Activated naive CD8-positive, alpha-beta T cell (primary cell): ENCODE data around the gene PNPLA2.
A peak's percentile ranks its signal among the peaks of the same experiment; 100 is the strongest.

ENCODE experiments used
- H3K27ac Mint-ChIP-seq: one replicate; pipeline ENCODE4 v1.8.0; 2021; ENCODE audit warnings: mixed read lengths
- H3K27me3 Mint-ChIP-seq: one replicate; pipeline ENCODE4 v1.8.0; 2021; ENCODE audit warnings: mixed read lengths
- H3K36me3 Mint-ChIP-seq: one replicate; pipeline ENCODE4 v1.8.0; 2021; ENCODE audit warnings: mixed read lengths
- H3K4me1 Mint-ChIP-seq: one replicate; pipeline ENCODE4 v1.8.0; 2021; ENCODE audit warnings: low read depth, mixed read lengths
- H3K4me3 Mint-ChIP-seq: one replicate; pipeline ENCODE4 v1.8.0; 2021; ENCODE audit warnings: mild to moderate bottlenecking, mixed read lengths
- H3K9me3 Mint-ChIP-seq: one replicate; pipeline ENCODE4 v1.8.0; 2021; ENCODE audit warnings: low read depth, mixed read lengths

The PNPLA2 gene

GRCh38 chr11:815675-816432 is 2.9 kb upstream of the PNPLA2 start:
- Mint-ChIP-seq H3K4me1 (peaks cover 23% of the 10 kb centered on the region), H3K9me3 (no peaks in the 10 kb centered on the region), H3K27ac (no peak overlapping the region)

DNA sequence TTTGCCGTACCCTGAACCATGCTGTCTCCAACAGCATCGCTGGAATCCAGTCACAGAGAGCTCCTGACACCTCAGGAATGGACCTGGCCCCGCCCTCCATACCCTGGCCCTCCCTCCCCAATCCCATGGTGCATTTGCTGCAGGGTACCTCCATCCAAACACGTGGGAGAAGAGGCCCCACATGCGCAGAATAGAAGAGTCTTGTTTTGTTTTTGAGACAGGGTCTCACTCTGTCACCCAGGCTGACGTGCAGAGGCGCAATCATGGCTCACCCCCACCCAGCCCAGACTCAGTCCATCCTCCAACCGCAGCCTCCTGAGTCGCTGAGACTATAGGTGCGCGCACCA is 2.3 kb upstream of the PNPLA2 start:
- no peaks in the 10 kb centered on the region for H3K36me3 Mint-ChIP-seq
- H3K4me1 Mint-ChIP-seq = peaks cover 22% of the 10 kb centered on the region
- no peaks in the 10 kb centered on the region for H3K27me3 Mint-ChIP-seq
- H3K9me3 Mint-ChIP-seq = no peaks in the 10 kb centered on the region
- H3K27ac Mint-ChIP-seq = no peak overlapping the region
- no peak overlapping the region for H3K4me3 Mint-ChIP-seq

More at GRCh38 chr11:815675-816432, 2.9 kb upstream of the PNPLA2 start:
- Mint-ChIP-seq H3K36me3 (peaks cover 5% of the 10 kb centered on the region), H3K4me3 (no peak overlapping the region), H3K27me3 (no peaks in the 10 kb centered on the region)

GRCh38 chr11:819129-819931 is 616 bp downstream of the PNPLA2 start:
- no peaks in the 10 kb centered on the region for H3K9me3 Mint-ChIP-seq
- H3K27ac Mint-ChIP-seq = no peak overlapping the region
- no peaks in the 10 kb centered on the region for H3K36me3 Mint-ChIP-seq
- H3K27me3 Mint-ChIP-seq = no peaks in the 10 kb centered on the region
- peak overlapping the region; percentile 49 for H3K4me3 Mint-ChIP-seq
- peaks cover 10% of the 10 kb centered on the region for H3K4me1 Mint-ChIP-seq

- no peaks in the 10 kb centered on the region for H3K36me3 Mint-ChIP-seq
- H3K9me3 Mint-ChIP-seq = no peaks in the 10 kb centered on the region
- peak overlapping the region; percentile 76 for H3K27ac Mint-ChIP-seq
Observed at GRCh38 chr11:819943-820649, 1.4 kb downstream of the PNPLA2 start.

DNA sequence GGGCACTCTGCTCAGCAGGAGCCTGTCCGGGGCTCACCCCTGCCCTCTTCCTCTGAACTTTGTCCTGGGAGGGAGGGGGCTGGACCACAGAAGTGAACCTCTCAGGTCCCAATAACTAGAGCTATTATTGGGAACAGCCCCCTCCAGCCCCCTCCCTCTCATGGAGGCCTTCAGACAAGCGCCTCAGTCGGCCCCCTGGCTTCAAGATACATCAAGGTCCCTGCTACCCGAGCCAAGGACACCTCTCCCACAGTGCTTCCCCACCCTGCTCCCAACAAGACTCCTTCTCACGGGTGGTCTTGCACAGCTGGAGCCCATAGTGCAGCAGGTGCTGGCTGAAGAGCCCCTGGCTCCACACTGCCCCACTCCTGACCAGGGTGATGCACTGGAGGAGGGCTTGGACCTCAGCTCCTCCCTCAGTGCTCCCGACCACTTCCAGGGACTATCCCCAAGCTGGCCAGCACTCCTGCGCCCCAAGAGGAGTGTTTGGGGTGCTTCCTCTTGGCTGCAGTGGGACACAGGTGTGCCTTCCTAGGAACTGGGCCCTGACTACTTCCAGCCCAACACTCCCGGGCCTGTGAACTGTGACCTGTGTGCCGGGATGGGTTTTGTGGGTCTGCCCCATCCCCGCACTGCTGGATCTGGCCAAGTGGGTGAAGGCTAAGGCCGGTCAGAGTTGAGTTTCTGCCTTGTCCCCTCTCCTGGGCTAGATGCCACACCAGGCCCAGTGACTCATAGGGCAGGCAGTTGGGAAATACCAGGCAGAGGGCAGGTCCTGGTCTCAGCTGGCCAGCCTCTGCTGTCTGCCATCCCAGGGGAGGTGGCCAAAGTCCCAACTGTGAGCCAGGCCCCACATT is 2.2 kb downstream of the PNPLA2 start:
- H3K4me3 Mint-ChIP-seq = peak overlapping the region; percentile 83
- no peaks in the 10 kb centered on the region for H3K9me3 Mint-ChIP-seq
- H3K4me1 Mint-ChIP-seq = peaks cover 10% of the 10 kb centered on the region
- no peaks in the 10 kb centered on the region for H3K27me3 Mint-ChIP-seq
- H3K27ac Mint-ChIP-seq = no peak overlapping the region
- no peaks in the 10 kb centered on the region for H3K36me3 Mint-ChIP-seq

More at GRCh38 chr11:819943-820649, 1.4 kb downstream of the PNPLA2 start:
- Mint-ChIP-seq H3K4me1 (peaks cover 10% of the 10 kb centered on the region), H3K27me3 (no peaks in the 10 kb centered on the region), H3K4me3 (peak overlapping the region; percentile 83)

DNA sequence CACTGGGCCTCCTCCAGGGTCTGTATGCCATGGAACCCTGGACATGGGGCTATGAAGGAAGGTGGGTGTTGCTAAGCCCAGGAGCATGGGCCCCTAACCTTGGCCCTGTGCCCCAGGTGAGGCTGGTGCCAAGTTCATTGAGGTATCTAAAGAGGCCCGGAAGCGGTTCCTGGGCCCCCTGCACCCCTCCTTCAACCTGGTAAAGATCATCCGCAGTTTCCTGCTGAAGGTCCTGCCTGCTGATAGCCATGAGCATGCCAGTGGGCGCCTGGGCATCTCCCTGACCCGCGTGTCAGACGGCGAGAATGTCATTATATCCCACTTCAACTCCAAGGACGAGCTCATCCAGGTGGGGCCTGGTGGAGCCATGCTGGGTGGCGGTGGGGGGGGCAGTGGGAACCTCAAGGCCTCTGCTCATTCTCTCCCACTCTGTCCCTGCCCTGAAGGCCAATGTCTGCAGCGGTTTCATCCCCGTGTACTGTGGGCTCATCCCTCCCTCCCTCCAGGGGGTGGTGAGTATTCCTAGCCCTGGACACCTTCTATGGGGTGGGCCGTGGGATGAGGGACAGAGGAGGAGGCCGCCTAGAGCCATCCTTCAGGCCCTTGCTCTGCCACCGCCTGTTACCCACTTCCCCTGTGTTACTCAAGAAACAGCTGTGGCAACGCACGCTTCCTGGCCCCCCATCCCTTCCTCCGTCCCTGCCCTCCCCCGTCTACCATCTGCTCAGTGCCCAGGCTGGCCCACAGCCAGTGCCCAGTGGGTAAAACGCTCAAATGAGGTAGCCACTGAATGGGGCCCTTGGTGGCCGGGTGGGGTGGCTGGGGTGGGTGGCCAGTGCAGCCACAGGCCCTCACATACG is 3.0 kb downstream of the PNPLA2 start:
- Mint-ChIP-seq H3K27ac (no peak overlapping the region), H3K4me1 (peaks cover 14% of the 10 kb centered on the region), H3K4me3 (peak overlapping the region; percentile 30)

GRCh38 chr11:823441-824291 is 5.0 kb downstream of the PNPLA2 start:
- H3K36me3 Mint-ChIP-seq = no peaks in the 10 kb centered on the region
- H3K4me3 Mint-ChIP-seq = no peak overlapping the region
- no peak overlapping the region for H3K27ac Mint-ChIP-seq
- no peaks in the 10 kb centered on the region for H3K9me3 Mint-ChIP-seq
- H3K27me3 Mint-ChIP-seq = peaks cover 2% of the 10 kb centered on the region
- H3K4me1 Mint-ChIP-seq = peaks cover 19% of the 10 kb centered on the region

More for the DNA sequence above, 3.0 kb downstream of the PNPLA2 start:
- Mint-ChIP-seq H3K9me3 (no peaks in the 10 kb centered on the region), H3K36me3 (no peaks in the 10 kb centered on the region), H3K27me3 (no peaks in the 10 kb centered on the region)

- peaks cover 2% of the 10 kb centered on the region for H3K27me3 Mint-ChIP-seq
- H3K9me3 Mint-ChIP-seq = no peaks in the 10 kb centered on the region
- no peak overlapping the region for H3K4me3 Mint-ChIP-seq
- no peak overlapping the region for H3K27ac Mint-ChIP-seq
- peaks cover 25% of the 10 kb centered on the region for H3K4me1 Mint-ChIP-seq
- H3K36me3 Mint-ChIP-seq = no peaks in the 10 kb centered on the region
Observed at GRCh38 chr11:824292-824880, 5.7 kb downstream of the PNPLA2 start.

DNA sequence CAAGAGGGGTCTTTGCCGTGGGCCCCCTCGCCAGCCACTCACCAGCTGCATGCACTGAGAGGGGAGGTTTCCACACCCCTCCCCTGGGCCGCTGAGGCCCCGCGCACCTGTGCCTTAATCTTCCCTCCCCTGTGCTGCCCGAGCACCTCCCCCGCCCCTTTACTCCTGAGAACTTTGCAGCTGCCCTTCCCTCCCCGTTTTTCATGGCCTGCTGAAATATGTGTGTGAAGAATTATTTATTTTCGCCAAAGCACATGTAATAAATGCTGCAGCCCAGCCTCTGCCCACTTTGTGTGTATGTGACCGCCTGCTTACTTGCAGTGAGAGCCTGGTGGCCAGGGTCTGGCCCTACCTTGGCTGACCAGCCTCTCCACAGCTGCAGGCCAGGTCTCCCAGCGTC is 6.2 kb downstream of the PNPLA2 start:
- peaks cover 28% of the 10 kb centered on the region for H3K4me1 Mint-ChIP-seq
- no peaks in the 10 kb centered on the region for H3K9me3 Mint-ChIP-seq
- no peak overlapping the region for H3K27ac Mint-ChIP-seq
- H3K27me3 Mint-ChIP-seq = peaks cover 2% of the 10 kb centered on the region
- no peaks in the 10 kb centered on the region for H3K36me3 Mint-ChIP-seq
- no peak overlapping the region for H3K4me3 Mint-ChIP-seq

DNA sequence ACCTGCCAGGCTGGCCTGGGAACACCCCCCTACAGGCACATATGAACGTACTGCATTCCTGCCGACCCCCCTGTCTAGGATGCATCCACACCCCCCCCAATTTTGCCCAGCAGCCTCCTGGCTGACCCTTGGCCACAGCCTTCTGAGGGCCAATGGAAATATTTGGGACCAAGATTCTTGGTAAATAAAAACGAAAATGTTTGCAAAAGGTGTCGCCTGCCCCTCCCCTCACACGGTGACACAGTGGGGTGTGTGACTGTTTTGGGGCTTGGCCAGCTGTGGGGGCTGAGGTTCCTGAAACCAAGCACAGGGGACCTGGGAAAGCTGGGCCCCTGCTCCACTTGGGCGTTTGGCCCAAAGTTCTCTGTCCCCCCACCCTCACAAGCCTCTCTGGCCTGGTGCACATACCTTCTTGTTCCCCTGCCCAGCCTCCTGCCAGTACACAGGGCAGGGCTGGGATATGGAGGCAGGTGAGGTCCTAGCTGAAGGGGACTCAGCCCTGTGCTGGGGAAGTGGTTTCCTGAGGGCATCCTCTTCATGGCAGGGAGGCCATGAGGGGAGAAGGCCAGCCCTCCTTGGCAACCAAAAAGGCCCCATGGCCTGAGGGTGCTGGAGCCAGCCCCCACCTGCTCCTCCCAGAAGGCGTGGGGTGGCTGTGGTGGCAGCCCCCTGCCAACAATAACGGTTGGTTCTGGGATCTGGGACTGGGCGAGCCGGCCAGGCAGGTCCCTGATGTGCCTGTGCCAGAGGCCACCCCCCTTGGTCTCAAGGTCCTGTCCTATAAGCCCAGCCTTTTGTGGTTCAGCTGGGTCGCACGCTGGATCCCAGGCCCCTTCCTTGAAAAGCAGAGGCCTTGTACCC is 6.9 kb downstream of the PNPLA2 start:
- Mint-ChIP-seq H3K9me3 (no peaks in the 10 kb centered on the region), H3K4me1 (peaks cover 26% of the 10 kb centered on the region), H3K36me3 (no peaks in the 10 kb centered on the region), H3K4me3 (no peak overlapping the region), H3K27me3 (peaks cover 2% of the 10 kb centered on the region), H3K27ac (no peak overlapping the region)

DNA sequence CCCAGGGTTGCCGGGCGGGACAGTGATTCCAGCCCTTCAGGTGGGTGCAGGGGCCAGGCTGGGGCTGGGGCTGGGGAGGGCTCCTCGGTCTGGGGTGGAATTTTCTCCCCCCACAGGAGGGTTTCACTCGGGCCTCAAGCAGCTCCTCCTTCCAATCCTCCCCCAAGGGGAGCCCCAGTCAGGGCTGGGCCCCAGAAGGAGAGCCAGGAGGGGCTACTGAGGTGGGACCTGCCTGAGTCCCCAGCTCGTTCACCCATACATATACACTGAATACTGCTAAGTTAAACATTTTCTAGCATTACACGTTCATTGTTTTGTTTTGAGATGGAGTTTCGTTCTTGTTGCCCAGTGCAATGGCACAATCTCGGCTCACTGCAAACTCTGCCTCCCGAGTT is 7.5 kb downstream of the PNPLA2 start:
- Mint-ChIP-seq H3K4me3 (peak overlapping the region; percentile 72), H3K9me3 (no peaks in the 10 kb centered on the region), H3K27me3 (peaks cover 2% of the 10 kb centered on the region), H3K27ac (no peak overlapping the region), H3K36me3 (no peaks in the 10 kb centered on the region), H3K4me1 (peaks cover 20% of the 10 kb centered on the region)

- Mint-ChIP-seq H3K27me3 (peaks cover 2% of the 10 kb centered on the region), H3K27ac (no peak overlapping the region), H3K4me3 (peak overlapping the region; percentile 72), H3K9me3 (no peaks in the 10 kb centered on the region), H3K4me1 (peaks cover 20% of the 10 kb centered on the region), H3K36me3 (no peaks in the 10 kb centered on the region)
Observed at GRCh38 chr11:826836-827145, 8.1 kb downstream of the PNPLA2 start.
